Progenitor cell of endocrine pancreas (in vitro differentiated cells): ENCODE measurements around the gene PGLYRP1. TPM values are rescaled to one million over a fixed set of nuclear protein-coding genes. Genes with fewer than 3 reads are reported as not detected.

Experiments used
- DNase-seq: peaks from one replicate; pipeline ENCODE4 v3.0.0; 2021; ENCODE audit warnings: low spot score; ENCODE audit not compliant: unreplicated experiment
- H3K27ac Mint-ChIP-seq: 2 replicates; pipeline ENCODE4 v1.8.0; 2021; ENCODE audit warnings: mild to moderate bottlenecking, moderate library complexity, mixed read lengths
- H3K27me3 Mint-ChIP-seq: 2 replicates; pipeline ENCODE4 v1.8.0; 2021; ENCODE audit warnings: mixed read lengths
- H3K36me3 Mint-ChIP-seq: 2 replicates; pipeline ENCODE4 v1.8.0; 2022; ENCODE audit warnings: mixed read lengths; ENCODE audit not compliant: insufficient read depth
- H3K4me1 Mint-ChIP-seq: 2 replicates; pipeline ENCODE4 v1.8.0; 2021; ENCODE audit warnings: low read depth, mixed read lengths
- H3K4me3 Mint-ChIP-seq: 2 replicates; pipeline ENCODE4 v1.8.0; 2021; ENCODE audit warnings: low read depth, mild to moderate bottlenecking, moderate library complexity, mixed read lengths
- H3K9me3 Mint-ChIP-seq: 2 replicates; pipeline ENCODE4 v1.8.0; 2021; ENCODE audit warnings: low read depth, mixed read lengths
- CTCF ChIP-seq: fragments of 200-600 bp; sonication (generic); IDR thresholded peaks from one replicate; pipeline ENCODE4 v1.5.0; 2021; ENCODE audit warnings: antibody characterized with exemption, mild to moderate bottlenecking; ENCODE audit not compliant: unreplicated experiment
- microRNA-seq: library from miRNA; unstranded; fragments of <30 nt; microRNA quantifications from one replicate; pipeline ENCODE4 v1.1.0, GENCODE V29; 2020; ENCODE audit warnings: borderline number of aligned reads; ENCODE audit not compliant: unreplicated experiment
- total RNA-seq: library from RNA; stranded (reverse); gene quantifications from 2 replicates; pipeline ENCODE4 v1.2.1, GENCODE V29; 2021

Gene PGLYRP1
- total RNA-seq, 1 donor from 2014 or later, result not detected

- no peak for TF ChIP-seq CTCF
- peaks cover 83% of the 10 kb centered on the region for H3K27me3 Mint-ChIP-seq
- H3K4me3 Mint-ChIP-seq, result peak overlapping the region; percentile 58
- DNase-seq, result no peak
- no peaks in the 10 kb centered on the region for H3K9me3 Mint-ChIP-seq
- peaks cover 3% of the 10 kb centered on the region for H3K4me1 Mint-ChIP-seq
- peak overlapping the region; percentile 65 for H3K27ac Mint-ChIP-seq
- H3K36me3 Mint-ChIP-seq, result no peaks in the 10 kb centered on the region
Observed at GRCh38 chr19:45972947-45973540, 49.8 kb downstream of the PGLYRP1 start.

GRCh38 chr19:45972081-45972946 is 50.5 kb downstream of the PGLYRP1 start:
- Mint-ChIP-seq H3K9me3 (no peaks in the 10 kb centered on the region), H3K4me1 (peaks cover 3% of the 10 kb centered on the region), H3K27ac (peak overlapping the region; percentile 65), H3K36me3 (no peaks in the 10 kb centered on the region), H3K4me3 (peak overlapping the region; percentile 58), H3K27me3 (peaks cover 83% of the 10 kb centered on the region)
- DNase-seq, result no peak
- no peak for TF ChIP-seq CTCF

- Mint-ChIP-seq H3K9me3 (no peaks in the 10 kb centered on the region), H3K4me3 (no peak overlapping the region), H3K36me3 (no peaks in the 10 kb centered on the region), H3K27me3 (peaks cover 81% of the 10 kb centered on the region), H3K4me1 (peaks cover 3% of the 10 kb centered on the region), H3K27ac (no peak overlapping the region)
- no peak for TF ChIP-seq CTCF
- DNase-seq, result no peak
Observed at GRCh38 chr19:45971260-45971902, 51.5 kb downstream of the PGLYRP1 start.

GRCh38 chr19:45969676-45970075 is 53.2 kb downstream of the PGLYRP1 start:
- no peak overlapping the region for H3K4me3 Mint-ChIP-seq
- H3K4me1 Mint-ChIP-seq, result peaks cover 3% of the 10 kb centered on the region
- DNase-seq, result no peak
- no peaks in the 10 kb centered on the region for H3K36me3 Mint-ChIP-seq
- peaks cover 76% of the 10 kb centered on the region for H3K27me3 Mint-ChIP-seq
- H3K27ac Mint-ChIP-seq, result no peak overlapping the region
- H3K9me3 Mint-ChIP-seq, result no peaks in the 10 kb centered on the region
- TF ChIP-seq CTCF, result no peak

Small RNA genes within 50 kb of the gene (microRNA-seq; reads per million reads assigned to microRNA genes)
- gene MIR769, result 606 reads per million, percentile 75 among the genes with 10 or more reads in this experiment

Other genes with a start within 250 kb of the PGLYRP1 start
- 117 and 122 TPM in 2 replicates for gene DMPK, start 240.6 kb downstream of the PGLYRP1 start, total RNA-seq
- 99.4 and 108 TPM in 2 replicates for gene DMWD, start 230.2 kb downstream of the PGLYRP1 start, total RNA-seq
- gene RSPH6A, start 207.7 kb downstream of the PGLYRP1 start, total RNA-seq, result 0.42 and 0.48 TPM in 2 replicates
- 112 and 114 TPM in 2 replicates for gene SYMPK, start 159.9 kb downstream of the PGLYRP1 start, total RNA-seq
- gene FOXA3, start 158.7 kb downstream of the PGLYRP1 start, total RNA-seq, result 23.5 and 25.4 TPM in 2 replicates
- 30.4 and 35.0 TPM in 2 replicates for gene IRF2BP1, start 136.9 kb downstream of the PGLYRP1 start, total RNA-seq
- gene MYPOP, start 120.4 kb downstream of the PGLYRP1 start, total RNA-seq, result 11.1 and 11.8 TPM in 2 replicates
- not detected in 2 replicates for gene NANOS2, start 108.3 kb downstream of the PGLYRP1 start, total RNA-seq
- gene NOVA2, start 49.2 kb downstream of the PGLYRP1 start, total RNA-seq, result 0.44 and 0.53 TPM in 2 replicates
- gene CCDC61, start 27.6 kb downstream of the PGLYRP1 start, total RNA-seq, result 22.2 and 23.2 TPM in 2 replicates
- gene IGFL4, start 17.9 kb upstream of the PGLYRP1 start, total RNA-seq, result 0.84 and 1.2 TPM in 2 replicates
- gene IGFL3, start 101.6 kb upstream of the PGLYRP1 start, total RNA-seq, result not detected in 2 replicates
- gene IGFL2, start 125.2 kb upstream of the PGLYRP1 start, total RNA-seq, result not detected in 2 replicates
- not detected in 2 replicates for gene IGFL1, start 206.7 kb upstream of the PGLYRP1 start, total RNA-seq